VCaP (cell line): ENCODE data around the gene APBB3.

Experiments
- H3K27ac ChIP-seq: fragments of 450-650 bp; 2 replicates; pipeline ENCODE4 v1.5.1; 2017
- CTCF ChIP-seq: fragments of 450-650 bp; conservative IDR thresholded peaks from 2 replicates; pipeline ENCODE4 v1.5.1; 2017; ENCODE audit warnings: mild to moderate bottlenecking, moderate library complexity

Gene APBB3

GRCh38 chr5:140550147-140551079 is 14.0 kb downstream of the APBB3 start:
- TF ChIP-seq CTCF = no peak
- H3K27ac ChIP-seq = no peak overlapping the region; the same call in 1 of the 2 replicates

GRCh38 chr5:140549237-140550144 is 14.9 kb downstream of the APBB3 start:
- peak overlapping the region; percentile 84; the same call in 1 of the 2 replicates for H3K27ac ChIP-seq
- no peak for TF ChIP-seq CTCF

- H3K27ac ChIP-seq = peak overlapping the region; percentile 84
Measured at GRCh38 chr5:140548791-140549190, 15.6 kb downstream of the APBB3 start.

GRCh38 chr5:140548300-140548688 is 16.1 kb downstream of the APBB3 start:
- H3K27ac ChIP-seq = peak overlapping the region; percentile 84
- TF ChIP-seq CTCF = no peak

More at GRCh38 chr5:140548791-140549190, 15.6 kb downstream of the APBB3 start:
- no peak for TF ChIP-seq CTCF

- peak; percentile 56 for TF ChIP-seq CTCF
- peak within 1 kb of the TSS; percentile 84 for H3K27ac ChIP-seq
Measured at GRCh38 chr5:140547508-140548299, 16.7 kb downstream of the APBB3 start, which contains the start of gene EIF4EBP3. TSS of gene EIF4EBP3 (plus strand) at chr5:140547662. CDS start at chr5:140547738, 76 bp downstream.

GRCh38 chr5:140546851-140547507 is 17.4 kb downstream of the APBB3 start:
- H3K27ac ChIP-seq = peak overlapping the region; percentile 84
- no peak for TF ChIP-seq CTCF
